Osteoblast (primary cell): ENCODE results near the gene AMD1. TPM values are rescaled to one million over a fixed set of nuclear protein-coding genes. Genes with fewer than 3 reads are reported as not detected.

Experiments used
- DNase-seq: peaks from one replicate; pipeline ENCODE4 v3.0.0; 2011; ENCODE audit warnings: low spot score, mixed read lengths; ENCODE audit not compliant: insufficient read length; ENCODE audit errors: missing footprints
- H2AFZ ChIP-seq: 2 replicates; pipeline ENCODE4 v1.6.0; 2011; ENCODE audit warnings: mild to moderate bottlenecking, low read length
- H3K27ac ChIP-seq: 2 replicates; pipeline ENCODE4 v1.5.1; 2011; ENCODE audit warnings: mild to moderate bottlenecking, low read depth, low read length, moderate library complexity
- H3K27me3 ChIP-seq: 2 replicates; pipeline ENCODE4 v1.6.0; 2012; ENCODE audit warnings: mild to moderate bottlenecking, control low read depth, inconsistent platforms, low read length, moderate library complexity; ENCODE audit not compliant: insufficient read depth
- H3K36me3 ChIP-seq: 2 replicates; pipeline ENCODE4 v1.5.1; 2011; ENCODE audit warnings: mild to moderate bottlenecking, low read length, control low read depth, moderate library complexity; ENCODE audit not compliant: insufficient read depth
- H3K4me1 ChIP-seq: 2 replicates; pipeline ENCODE4 v1.5.1; 2011; ENCODE audit warnings: mild to moderate bottlenecking, low read length, control low read depth, moderate library complexity; ENCODE audit not compliant: insufficient read depth
- H3K4me2 ChIP-seq: 2 replicates; pipeline ENCODE4 v1.6.0; 2011; ENCODE audit warnings: mild to moderate bottlenecking, low read length; ENCODE audit not compliant: insufficient read depth
- H3K4me3 ChIP-seq: fragments of 200-600 bp; sonication (generic); 3 replicates; pipeline ENCODE4 v1.5.1; 2012; ENCODE audit warnings: mild to moderate bottlenecking, low read length, inconsistent platforms; ENCODE audit not compliant: insufficient read depth
- H3K79me2 ChIP-seq: 2 replicates; pipeline ENCODE4 v1.6.0; 2012; ENCODE audit warnings: mild to moderate bottlenecking, low read length, control low read depth, inconsistent platforms; ENCODE audit not compliant: insufficient read depth
- H3K9me3 ChIP-seq: 2 replicates; pipeline ENCODE4 v1.5.1; 2011; ENCODE audit warnings: low read depth, low read length, control low read depth
- H4K20me1 ChIP-seq: 2 replicates; pipeline ENCODE4 v1.6.0; 2012; ENCODE audit warnings: mild to moderate bottlenecking, low read length, control low read depth; ENCODE audit not compliant: insufficient read depth
- total RNA-seq: library from RNA; depleted of rRNA; stranded (reverse); fragments of >200 nt; gene quantifications from 2 replicates; pipeline ENCODE4 v1.2.3, GENCODE V29; 2012
- TF ChIP-seq, protein P1 (sequence below): IDR thresholded peaks from 2 replicates; pipeline ENCODE4 v1.5.1; 2011; ENCODE audit warnings: mild to moderate bottlenecking, low read depth, low read length, moderate library complexity; ENCODE audit errors: extremely low read depth

AMD1 gene
- total RNA-seq, 1 donor, result 63.0 TPM

- H3K27ac ChIP-seq, result no peak overlapping the region
- H3K4me3 ChIP-seq, result no peak overlapping the region
- peaks cover 37% of the 10 kb centered on the region for H3K4me1 ChIP-seq
- DNase-seq, result no peak
- peaks cover 70% of the 10 kb centered on the region for H4K20me1 ChIP-seq
- H3K79me2 ChIP-seq, result peaks cover 100% of the 10 kb centered on the region
- H3K9me3 ChIP-seq, result no peaks in the 10 kb centered on the region
- H3K4me2 ChIP-seq, result no peak overlapping the region
- no peaks in the 10 kb centered on the region for H3K36me3 ChIP-seq
- TF ChIP-seq, protein P1, sequence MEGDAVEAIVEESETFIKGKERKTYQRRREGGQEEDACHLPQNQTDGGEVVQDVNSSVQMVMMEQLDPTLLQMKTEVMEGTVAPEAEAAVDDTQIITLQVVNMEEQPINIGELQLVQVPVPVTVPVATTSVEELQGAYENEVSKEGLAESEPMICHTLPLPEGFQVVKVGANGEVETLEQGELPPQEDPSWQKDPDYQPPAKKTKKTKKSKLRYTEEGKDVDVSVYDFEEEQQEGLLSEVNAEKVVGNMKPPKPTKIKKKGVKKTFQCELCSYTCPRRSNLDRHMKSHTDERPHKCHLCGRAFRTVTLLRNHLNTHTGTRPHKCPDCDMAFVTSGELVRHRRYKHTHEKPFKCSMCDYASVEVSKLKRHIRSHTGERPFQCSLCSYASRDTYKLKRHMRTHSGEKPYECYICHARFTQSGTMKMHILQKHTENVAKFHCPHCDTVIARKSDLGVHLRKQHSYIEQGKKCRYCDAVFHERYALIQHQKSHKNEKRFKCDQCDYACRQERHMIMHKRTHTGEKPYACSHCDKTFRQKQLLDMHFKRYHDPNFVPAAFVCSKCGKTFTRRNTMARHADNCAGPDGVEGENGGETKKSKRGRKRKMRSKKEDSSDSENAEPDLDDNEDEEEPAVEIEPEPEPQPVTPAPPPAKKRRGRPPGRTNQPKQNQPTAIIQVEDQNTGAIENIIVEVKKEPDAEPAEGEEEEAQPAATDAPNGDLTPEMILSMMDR, result no peak
- H3K27me3 ChIP-seq, result no peaks in the 10 kb centered on the region
- no peak overlapping the region for H2AFZ ChIP-seq
Measured at GRCh38 chr6:110882274-110882619, 7.7 kb downstream of the AMD1 start.

DNA sequence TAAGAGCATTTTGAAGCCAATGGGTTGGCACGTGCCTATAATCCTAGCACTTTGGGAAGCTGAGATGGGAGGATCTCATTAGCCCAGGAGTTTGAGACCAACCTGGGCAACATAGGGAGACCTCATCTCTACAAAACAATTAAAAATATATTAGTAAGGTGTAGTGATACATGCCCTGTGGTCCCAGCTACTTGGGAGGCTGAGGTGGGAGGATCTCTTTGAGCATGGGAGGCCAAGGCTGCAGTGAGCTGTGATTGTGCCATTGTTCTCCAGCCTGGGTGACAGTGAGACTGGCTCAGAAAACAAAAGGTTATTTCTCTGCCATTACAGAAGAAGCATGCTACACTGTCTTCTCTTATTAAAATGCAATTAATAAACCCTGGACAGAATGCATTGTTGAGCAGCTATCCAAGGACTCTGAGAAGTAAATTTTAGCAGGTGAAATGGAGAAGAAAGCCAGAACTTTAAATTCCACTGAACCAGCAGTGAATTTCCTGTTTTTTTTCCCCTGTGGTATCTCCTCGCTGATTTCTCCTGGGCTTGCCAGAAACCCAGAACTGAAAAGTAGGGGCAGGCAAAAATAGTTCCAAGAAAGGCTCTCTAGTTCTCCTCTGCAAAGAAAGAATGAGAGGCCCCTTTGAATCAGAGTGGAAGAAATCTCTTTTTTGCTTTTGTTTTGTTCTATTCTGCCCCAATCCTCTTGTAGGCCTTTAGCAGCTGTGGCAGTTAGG is 8.4 kb downstream of the AMD1 start:
- Histone ChIP-seq H3K4me2 (peak overlapping the region; percentile 6), H3K4me3 (no peak overlapping the region), H2AFZ (no peak overlapping the region), H3K36me3 (no peaks in the 10 kb centered on the region), H3K27me3 (no peaks in the 10 kb centered on the region), H3K27ac (no peak overlapping the region), H3K9me3 (no peaks in the 10 kb centered on the region), H4K20me1 (peaks cover 63% of the 10 kb centered on the region), H3K79me2 (peaks cover 100% of the 10 kb centered on the region), H3K4me1 (peaks cover 30% of the 10 kb centered on the region)
- DNase-seq, result no peak
- TF ChIP-seq, protein P1, result no peak

- Histone ChIP-seq H3K27ac (peak overlapping the region; percentile 4), H4K20me1 (peaks cover 50% of the 10 kb centered on the region), H2AFZ (no peak overlapping the region), H3K4me3 (no peak overlapping the region), H3K4me1 (peaks cover 19% of the 10 kb centered on the region), H3K9me3 (no peaks in the 10 kb centered on the region), H3K36me3 (peaks cover 6% of the 10 kb centered on the region), H3K79me2 (peaks cover 100% of the 10 kb centered on the region), H3K4me2 (no peak overlapping the region), H3K27me3 (no peaks in the 10 kb centered on the region)
- TF ChIP-seq, protein P1, result no peak
- DNase-seq, result no peak
Measured at GRCh38 chr6:110884321-110884720, 9.7 kb downstream of the AMD1 start.

- Histone ChIP-seq H3K27ac (no peak overlapping the region), H3K4me1 (peaks cover 15% of the 10 kb centered on the region), H3K79me2 (peaks cover 100% of the 10 kb centered on the region), H4K20me1 (peaks cover 38% of the 10 kb centered on the region), H3K4me3 (no peak overlapping the region), H2AFZ (no peak overlapping the region), H3K27me3 (no peaks in the 10 kb centered on the region), H3K4me2 (no peak overlapping the region), H3K36me3 (peaks cover 14% of the 10 kb centered on the region), H3K9me3 (no peaks in the 10 kb centered on the region)
- DNase-seq, result no peak
- TF ChIP-seq, protein P1, result no peak
Measured at GRCh38 chr6:110885526-110885925, 10.9 kb downstream of the AMD1 start.
